Ectodermal cell (in vitro differentiated cells): ENCODE data around the gene SUSD6.

ENCODE experiments used
- H3K27ac ChIP-seq: 2 replicates; pipeline ENCODE4 v1.7.0; 2013; ENCODE audit warnings: mild to moderate bottlenecking, low read depth, low read length; ENCODE audit not compliant: insufficient read depth, poor library complexity, severe bottlenecking
- H3K27me3 ChIP-seq: 2 replicates; pipeline ENCODE4 v1.7.0; 2013; ENCODE audit warnings: mild to moderate bottlenecking, low read length; ENCODE audit not compliant: insufficient read depth, control insufficient read depth, poor library complexity, severe bottlenecking
- H3K36me3 ChIP-seq: one replicate; pipeline ENCODE4 v1.7.0; 2013; ENCODE audit warnings: low read length; ENCODE audit not compliant: control insufficient read depth, insufficient read depth
- H3K4me1 ChIP-seq: one replicate; pipeline ENCODE4 v1.7.0; 2013; ENCODE audit warnings: low read length; ENCODE audit not compliant: control insufficient read depth, insufficient read depth
- H3K4me3 ChIP-seq: 2 replicates; pipeline ENCODE4 v1.7.0; 2013; ENCODE audit warnings: low read depth, low read length, control low read depth; ENCODE audit not compliant: insufficient read depth
- H3K9me3 ChIP-seq: 2 replicates; pipeline ENCODE4 v1.7.0; 2013; ENCODE audit warnings: mild to moderate bottlenecking, low read length, moderate library complexity; ENCODE audit not compliant: control insufficient read depth
- WGBS, 2 experiments: methylation state at CpG; one replicate each; pipeline ENCODE4 v1.1.7; 2013; ENCODE audit warnings: missing lambda C conversion rate in 2 of 2; 5-methylcytosine and 5-hydroxymethylcytosine counted together

Gene SUSD6

DNA sequence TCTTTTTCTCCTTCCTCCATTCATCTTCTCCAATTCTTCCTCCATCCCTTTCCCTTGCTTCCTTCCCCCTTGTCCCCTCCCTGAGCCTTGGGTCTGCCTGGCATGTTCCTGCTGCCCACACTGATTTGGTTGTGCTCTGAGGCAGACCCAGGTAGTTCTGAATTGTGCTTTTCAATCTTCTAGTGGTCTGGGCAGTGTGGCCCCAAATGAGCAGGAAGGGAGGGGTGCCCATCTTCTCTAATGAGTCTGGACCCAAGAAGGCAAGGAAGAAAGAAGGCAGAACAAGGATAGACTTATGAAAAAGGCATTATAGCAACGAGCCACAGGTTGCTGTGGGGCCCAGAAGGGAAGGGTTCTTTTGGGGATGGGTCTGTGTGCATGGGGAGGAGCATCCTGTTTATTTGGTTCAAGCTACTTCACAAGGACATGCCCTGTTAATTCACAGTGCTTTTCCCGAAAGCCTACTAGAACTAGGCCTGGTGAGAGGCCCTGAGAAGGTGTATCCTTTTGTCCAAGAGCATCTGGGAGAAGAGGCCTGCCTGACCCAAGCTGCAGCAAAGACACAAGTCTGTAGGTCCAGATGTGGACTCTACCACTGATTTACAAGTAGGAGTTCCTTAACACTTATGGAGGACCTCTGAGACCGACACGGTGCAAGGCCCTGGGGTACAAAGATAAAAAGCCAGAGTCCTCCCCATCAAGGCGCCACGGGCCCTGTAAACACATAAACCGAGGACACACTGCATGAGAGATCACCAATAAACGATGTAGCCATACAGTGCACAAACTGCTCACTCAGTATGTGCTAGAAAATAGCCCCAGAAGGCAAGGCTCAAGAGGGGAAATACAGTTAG lies 1.1 kb upstream of the SUSD6 start:
- peaks cover 34% of the 10 kb centered on the region for H3K4me1 ChIP-seq

DNA sequence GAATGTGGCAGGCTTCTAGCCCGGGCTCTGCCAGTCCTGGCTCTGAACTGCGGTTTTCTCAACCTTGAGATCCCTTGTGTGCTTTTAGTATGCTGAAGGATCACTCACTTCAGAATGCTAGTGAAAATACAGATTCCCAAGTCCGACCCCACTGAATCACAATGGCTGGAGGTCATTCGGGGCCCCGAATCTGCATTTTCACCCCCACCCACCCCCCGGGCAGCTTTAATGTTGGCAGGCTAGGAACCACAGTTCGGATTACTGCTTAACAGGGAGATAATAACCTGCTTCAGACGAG lies 573 bp upstream of the SUSD6 start:
- Histone ChIP-seq H3K9me3 (no peaks in the 10 kb centered on the region), H3K36me3 (no peaks in the 10 kb centered on the region), H3K4me3 (peak overlapping the region; percentile 67), H3K27ac (peak overlapping the region; percentile 55), H3K27me3 (no peaks in the 10 kb centered on the region), H3K4me1 (peaks cover 31% of the 10 kb centered on the region)
- 9 to 10% methylated on average over 8 of the region's 8 CpGs for WGBS, 2 experiments

More for the DNA sequence above, 1.1 kb upstream of the SUSD6 start:
- Histone ChIP-seq H3K9me3 (no peaks in the 10 kb centered on the region), H3K27ac (no peak overlapping the region), H3K36me3 (no peaks in the 10 kb centered on the region), H3K27me3 (no peaks in the 10 kb centered on the region), H3K4me3 (peak overlapping the region; percentile 67)
- 76 to 80% methylated on average over 8 of the region's 8 CpGs for WGBS, 2 experiments

GRCh38 chr14:69612014-69612782 lies 802 bp downstream of the SUSD6 start:
- Histone ChIP-seq H3K4me1 (peaks cover 23% of the 10 kb centered on the region), H3K36me3 (no peaks in the 10 kb centered on the region), H3K27ac (peak overlapping the region; percentile 36), H3K9me3 (no peaks in the 10 kb centered on the region), H3K27me3 (no peaks in the 10 kb centered on the region), H3K4me3 (peak overlapping the region; percentile 68)
- 1% methylated on average over 47 of the region's 47 CpGs for WGBS, 2 experiments

DNA sequence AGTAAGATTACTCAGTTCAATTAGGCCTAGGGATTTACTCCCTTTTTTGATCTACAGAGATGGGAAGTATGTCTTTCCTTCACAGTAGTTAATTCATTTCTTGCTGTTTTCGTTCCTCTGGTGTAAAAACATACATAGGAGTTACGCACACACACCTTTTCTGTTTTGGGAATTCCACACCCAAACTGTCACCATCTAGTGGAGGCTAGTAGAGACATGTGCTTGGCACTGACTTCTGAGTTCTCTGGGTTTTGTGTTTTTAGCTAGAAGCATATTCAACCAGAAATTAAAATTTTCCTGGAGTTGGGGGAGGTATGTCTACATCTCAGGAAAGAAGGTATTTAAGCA lies 1.4 kb downstream of the SUSD6 start:
- Histone ChIP-seq H3K4me1 (peaks cover 23% of the 10 kb centered on the region), H3K27me3 (no peaks in the 10 kb centered on the region), H3K36me3 (no peaks in the 10 kb centered on the region), H3K9me3 (no peaks in the 10 kb centered on the region), H3K4me3 (peak overlapping the region; percentile 68), H3K27ac (no peak overlapping the region)
- whole genome bisulfite sequencing, 2 experiments: 33 to 48% methylated on average over 2 of the region's 2 CpGs

DNA sequence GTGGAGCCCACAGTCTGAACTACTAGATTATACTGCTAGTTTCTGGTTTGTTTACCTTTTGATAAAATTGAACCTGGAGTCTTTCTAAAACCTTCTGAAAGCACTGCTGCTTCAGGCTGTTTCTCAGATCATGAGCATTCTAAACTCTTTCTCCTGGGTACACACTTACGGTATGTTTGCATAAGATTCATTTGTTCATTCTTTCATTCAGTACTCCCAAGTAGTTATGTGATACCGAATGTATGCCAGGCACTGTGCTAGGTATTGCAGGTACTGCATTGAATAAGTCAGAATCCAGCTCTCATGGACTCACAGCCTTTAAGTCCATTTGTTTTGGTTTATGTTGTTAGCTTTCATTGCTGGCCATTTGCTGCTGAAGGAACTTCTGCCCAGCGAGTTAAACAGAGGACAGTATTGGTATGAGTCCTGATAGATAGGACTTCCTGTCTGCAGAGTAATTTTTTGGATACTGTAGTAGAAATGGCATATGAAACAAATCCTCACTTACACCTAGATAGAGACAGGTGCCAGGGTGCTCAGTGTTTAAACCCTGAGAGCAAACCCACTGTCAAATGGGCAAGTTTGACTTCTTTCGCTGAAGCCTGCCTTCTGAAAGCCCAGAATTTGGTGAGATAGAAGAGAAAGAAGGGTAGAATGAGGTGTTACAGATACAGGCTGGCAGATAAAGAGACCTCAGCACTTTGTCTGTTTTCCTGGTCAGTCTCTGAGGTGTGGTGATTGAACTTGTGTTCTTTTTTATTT lies 2.1 kb downstream of the SUSD6 start:
- Histone ChIP-seq H3K36me3 (no peaks in the 10 kb centered on the region), H3K27ac (no peak overlapping the region), H3K9me3 (no peaks in the 10 kb centered on the region), H3K27me3 (no peaks in the 10 kb centered on the region), H3K4me3 (no peak overlapping the region), H3K4me1 (peaks cover 23% of the 10 kb centered on the region)
- 98 to 99% methylated on average over 4 of the region's 4 CpGs for WGBS, 2 experiments

DNA sequence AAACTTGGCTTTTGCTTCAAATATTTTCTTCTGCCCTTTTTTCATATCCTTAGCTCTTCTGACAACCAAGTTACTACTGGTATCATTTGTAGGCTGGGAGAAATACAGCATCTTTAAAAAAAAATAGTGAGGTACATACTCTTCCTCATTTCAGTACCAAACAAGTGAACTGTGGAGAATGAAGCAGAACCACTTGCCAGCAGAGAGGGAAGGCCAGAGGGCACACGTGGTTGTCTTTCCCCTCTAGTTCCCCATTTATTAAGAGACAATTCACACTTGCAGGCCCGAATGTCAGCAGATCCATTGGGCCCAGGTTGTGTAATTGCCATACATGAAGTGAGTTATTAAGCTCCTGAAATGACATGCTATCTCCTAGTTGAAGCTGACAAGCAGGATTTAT lies 3.2 kb downstream of the SUSD6 start:
- WGBS, 2 experiments: 71 to 78% methylated on average over 2 of the region's 2 CpGs
- Histone ChIP-seq H3K4me1 (peaks cover 19% of the 10 kb centered on the region), H3K27ac (no peak overlapping the region), H3K4me3 (no peak overlapping the region), H3K27me3 (no peaks in the 10 kb centered on the region), H3K36me3 (no peaks in the 10 kb centered on the region), H3K9me3 (no peaks in the 10 kb centered on the region)

- Histone ChIP-seq H3K36me3 (no peaks in the 10 kb centered on the region), H3K27ac (no peak overlapping the region), H3K27me3 (no peaks in the 10 kb centered on the region), H3K4me3 (no peak overlapping the region), H3K4me1 (peaks cover 14% of the 10 kb centered on the region), H3K9me3 (no peaks in the 10 kb centered on the region)
- 96 to 97% methylated on average over 5 of the region's 5 CpGs for WGBS, 2 experiments
These were observed 3.7 kb downstream of the SUSD6 start for GRCh38 chr14:69615121-69615495.

- H3K36me3 ChIP-seq: no peaks in the 10 kb centered on the region
- no peak overlapping the region for H3K27ac ChIP-seq
- H3K27me3 ChIP-seq: no peaks in the 10 kb centered on the region
- WGBS, 2 experiments: 92 to 93% methylated on average over 9 of the region's 9 CpGs
- peaks cover 9% of the 10 kb centered on the region for H3K4me1 ChIP-seq
- no peaks in the 10 kb centered on the region for H3K9me3 ChIP-seq
- no peak overlapping the region for H3K4me3 ChIP-seq
These were observed 4.4 kb downstream of the SUSD6 start for GRCh38 chr14:69615496-69616407.

DNA sequence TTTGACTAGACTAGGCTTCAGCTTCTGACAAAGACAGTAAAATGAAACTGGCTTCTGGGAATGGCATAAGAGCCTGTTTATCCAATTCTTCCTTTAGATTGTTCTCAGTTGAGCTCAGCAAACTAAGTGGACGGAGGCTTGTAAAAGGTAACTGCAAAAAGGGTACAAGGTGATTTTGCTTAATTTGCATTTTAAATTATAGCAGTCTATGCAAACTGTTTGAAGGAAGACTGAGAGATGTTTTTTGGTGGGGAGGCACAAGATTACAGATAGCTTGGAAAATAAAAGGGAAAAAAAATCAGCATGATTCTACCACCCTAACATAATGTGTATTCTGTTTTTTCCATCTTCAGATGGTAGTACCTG lies 5.0 kb downstream of the SUSD6 start:
- no peaks in the 10 kb centered on the region for H3K36me3 ChIP-seq
- no peaks in the 10 kb centered on the region for H3K27me3 ChIP-seq
- WGBS, 2 experiments: 92 to 96% methylated on average over 1 of the region's 1 CpG
- H3K4me3 ChIP-seq: no peak overlapping the region
- H3K27ac ChIP-seq: no peak overlapping the region
- H3K9me3 ChIP-seq: no peaks in the 10 kb centered on the region
- peaks cover 9% of the 10 kb centered on the region for H3K4me1 ChIP-seq
